Fibroblast of pulmonary artery (primary cell): ENCODE results near the gene BMP15.

Experiments
- DNase-seq: peaks from one replicate; pipeline ENCODE4 v3.0.0-alpha.2; 2010; ENCODE audit warnings: low read depth
- H3K4me3 ChIP-seq: replicated peaks from 2 replicates; pipeline ENCODE4 v1.5.1; 2011; ENCODE audit warnings: low read depth, mild to moderate bottlenecking, control low read depth, low read length, moderate library complexity
- TF ChIP-seq, protein P1 (sequence below): IDR thresholded peaks from 2 replicates; pipeline ENCODE4 v1.5.1; 2011; ENCODE audit warnings: mild to moderate bottlenecking, control low read depth, low read length, inconsistent platforms; ENCODE audit errors: missing control alignments

Gene BMP15

GRCh38 chrX:50963842-50964241 lies 53.3 kb downstream of the BMP15 start:
- no peak for DNase-seq
- TF ChIP-seq, protein P1, sequence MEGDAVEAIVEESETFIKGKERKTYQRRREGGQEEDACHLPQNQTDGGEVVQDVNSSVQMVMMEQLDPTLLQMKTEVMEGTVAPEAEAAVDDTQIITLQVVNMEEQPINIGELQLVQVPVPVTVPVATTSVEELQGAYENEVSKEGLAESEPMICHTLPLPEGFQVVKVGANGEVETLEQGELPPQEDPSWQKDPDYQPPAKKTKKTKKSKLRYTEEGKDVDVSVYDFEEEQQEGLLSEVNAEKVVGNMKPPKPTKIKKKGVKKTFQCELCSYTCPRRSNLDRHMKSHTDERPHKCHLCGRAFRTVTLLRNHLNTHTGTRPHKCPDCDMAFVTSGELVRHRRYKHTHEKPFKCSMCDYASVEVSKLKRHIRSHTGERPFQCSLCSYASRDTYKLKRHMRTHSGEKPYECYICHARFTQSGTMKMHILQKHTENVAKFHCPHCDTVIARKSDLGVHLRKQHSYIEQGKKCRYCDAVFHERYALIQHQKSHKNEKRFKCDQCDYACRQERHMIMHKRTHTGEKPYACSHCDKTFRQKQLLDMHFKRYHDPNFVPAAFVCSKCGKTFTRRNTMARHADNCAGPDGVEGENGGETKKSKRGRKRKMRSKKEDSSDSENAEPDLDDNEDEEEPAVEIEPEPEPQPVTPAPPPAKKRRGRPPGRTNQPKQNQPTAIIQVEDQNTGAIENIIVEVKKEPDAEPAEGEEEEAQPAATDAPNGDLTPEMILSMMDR: no peak
- H3K4me3 ChIP-seq: no peak overlapping the region
